Measurements from ENCODE around the gene TSPAN8.

Gene TSPAN8

GRCh38 chr12:71170456-71170855 lies 12.7 kb upstream of the TSPAN8 start:
- no peak for TF ChIP-seq CTCF (IDR thresholded peaks at IDR 0.05)
- no peak for TF ChIP-seq ZFX (IDR thresholded peaks at IDR 0.05; ENCODE audit: borderline replicate concordance)

GRCh38 chr12:71169286-71169685 lies 11.5 kb upstream of the TSPAN8 start:
- no peak for TF ChIP-seq CTCF (IDR thresholded peaks at IDR 0.05)
- no peak for TF ChIP-seq ZFX (IDR thresholded peaks at IDR 0.05; ENCODE audit: borderline replicate concordance)
- H3K27ac ChIP-seq, result no peak overlapping the region

More at GRCh38 chr12:71170456-71170855, 12.7 kb upstream of the TSPAN8 start:
- no peak overlapping the region for H3K27ac ChIP-seq

GRCh38 chr12:71166862-71167496 lies 9.2 kb upstream of the TSPAN8 start:
- TF ChIP-seq CTCF (IDR thresholded peaks at IDR 0.05) (no peak), ZFX (IDR thresholded peaks at IDR 0.05; ENCODE audit: borderline replicate concordance) (no peak)
- H3K27ac ChIP-seq, result peak overlapping the region; percentile 99

- TF ChIP-seq ZFX (IDR thresholded peaks at IDR 0.05; ENCODE audit: borderline replicate concordance), result no peak
- no peak for TF ChIP-seq CTCF (IDR thresholded peaks at IDR 0.05)
- peak overlapping the region; percentile 99 for H3K27ac ChIP-seq
These were observed 8.5 kb upstream of the TSPAN8 start for GRCh38 chr12:71166280-71166679.

- peak overlapping the region; percentile 99 for H3K27ac ChIP-seq
These were observed 8.0 kb upstream of the TSPAN8 start for GRCh38 chr12:71165780-71166179.

GRCh38 chr12:71164568-71165197 lies 6.9 kb upstream of the TSPAN8 start:
- no peak for TF ChIP-seq ZFX (IDR thresholded peaks at IDR 0.05; ENCODE audit: borderline replicate concordance)
- TF ChIP-seq CTCF (IDR thresholded peaks at IDR 0.05), result no peak
- H3K27ac ChIP-seq, result peak overlapping the region; percentile 99

GRCh38 chr12:71164166-71164565 lies 6.4 kb upstream of the TSPAN8 start:
- TF ChIP-seq CTCF (IDR thresholded peaks at IDR 0.05) (no peak), ZFX (IDR thresholded peaks at IDR 0.05; ENCODE audit: borderline replicate concordance) (no peak)
- peak overlapping the region; percentile 99 for H3K27ac ChIP-seq

Measured in 22Rv1 (cell line).